ENCODE data around the gene C1orf232.

- TF ChIP-seq CTCF (IDR thresholded peaks at IDR 0.05; ENCODE audit: extremely low read depth in 1 of 2, insufficient read depth in 1 of 2, low read depth in 1 of 2, low read length in 2 of 2) (no peak), POLR2AphosphoS5 (IDR thresholded peaks at IDR 0.05; ENCODE audit: insufficient read depth, low read depth, low read length) (no peak), GATA2 (IDR thresholded peaks at IDR 0.05; ENCODE audit: insufficient read depth, insufficient read length, low read depth, low read length) (no peak), EZH2 (IDR thresholded peaks at IDR 0.05; ENCODE audit: borderline replicate concordance, low read depth, low read length, severe bottlenecking) (no peak), MAX (IDR thresholded peaks at IDR 0.05; ENCODE audit: insufficient read depth, insufficient read length) (no peak), POLR2A (IDR thresholded peaks at IDR 0.05; ENCODE audit: low read depth, low read length) (no peak), JUN (IDR thresholded peaks at IDR 0.05; ENCODE audit: borderline replicate concordance, insufficient read depth, insufficient read length, low read depth) (no peak)
Measured at GRCh38 chr1:26153966-26154532, 14.7 kb downstream of the C1orf232 start.
